A549 (cell line): ENCODE data around the gene AMACR. TPM values are rescaled to one million over a fixed set of nuclear protein-coding genes. Genes with fewer than 3 reads are reported as not detected.

Source experiments
- ATAC-seq, 2 experiments: fragments of 200-7000 bp in 1 of 2; fragments of >200 bp in 1 of 2; cut with Nextera tagmentation in 1 of 2; cut with Tn5 transposase in 1 of 2; 3 replicates each; pipeline versions ENCODE4 v1.8.0 to v1.9.1; 2018 to 2020; ENCODE audit warnings: mild to moderate bottlenecking in 1 of 2, moderate library complexity in 1 of 2
- CTCF ChIA-PET: fragments of 300-600 bp; sonication (Branson Sonifier 250); formaldehyde crosslinking; extraction: SDS; loops from one replicate; lab custom pipeline; 2021; ENCODE audit warnings: antibody characterized with exemption, inconsistent platforms; lab: Yijun Ruan, JAX
- POLR2A ChIA-PET: fragments of 350-600 bp; formaldehyde crosslinking; extraction: SDS; loops from one replicate; lab custom pipeline; 2021; ENCODE audit warnings: antibody characterized with exemption, inconsistent platforms; lab: Yijun Ruan, JAX
- DNase-seq, 2 experiments: peaks; one replicate each; pipeline versions ENCODE4 v3.0.0 to v3.0.0-alpha.2; 2011 to 2016; ENCODE audit warnings: low read depth in 1 of 2, low spot score in 1 of 2
- FAIRE-seq: peaks from 2 replicates; lab custom pipeline; 2011; peaks lifted over from hg19 to GRCh38; lab: Jason Lieb, UNC
- H3K27ac ChIP-seq, 2 experiments: fragments of >200 bp; sonication (Bioruptor Twin); formaldehyde crosslinking; 3 replicates each; pipeline ENCODE4 v1.5.1; 2016 to 2017
- H3K4me1 ChIP-seq: fragments of >200 bp; sonication (Bioruptor Twin); formaldehyde crosslinking; 3 replicates; pipeline ENCODE4 v1.6.1; 2016
- H3K4me2 ChIP-seq: fragments of >200 bp; sonication (Bioruptor Twin); formaldehyde crosslinking; 3 replicates; pipeline ENCODE4 v1.6.1; 2016
- H3K4me3 ChIP-seq: fragments of >200 bp; sonication (Bioruptor Twin); formaldehyde crosslinking; 3 replicates; pipeline ENCODE4 v1.5.1; 2016
- H3K9me3 ChIP-seq: fragments of >200 bp; sonication (Bioruptor Twin); formaldehyde crosslinking; 3 replicates; pipeline ENCODE4 v1.6.1; 2016
- BHLHE40 ChIP-seq: IDR thresholded peaks from 2 replicates; pipeline ENCODE4 v1.6.1; 2012; ENCODE audit warnings: low read depth, low read length, inconsistent platforms
- EHF ChIP-seq: fragments of 250-450 bp; sonication (Bioruptor Pico); IDR thresholded peaks from 2 replicates; pipeline ENCODE4 v1.5.0; 2020; ENCODE audit warnings: mild to moderate bottlenecking
- EHMT2 ChIP-seq: fragments of 200-600 bp; sonication (generic); IDR thresholded peaks from 2 replicates; pipeline ENCODE4 v1.6.1; 2016; ENCODE audit warnings: antibody characterized with exemption, low read depth, mild to moderate bottlenecking, moderate library complexity
- FOSL2 ChIP-seq, 2 experiments: fragments of 450-650 bp in 1 of 2; fragments of >200 bp in 1 of 2; sonication (Bioruptor Twin) in 1 of 2; formaldehyde crosslinking; IDR thresholded peaks; 2 replicates each; pipeline versions ENCODE4 v1.5.0 to v1.6.1; 2016 to 2020; ENCODE audit warnings: mild to moderate bottlenecking in 1 of 2, moderate library complexity in 1 of 2
- GATA3 ChIP-seq: IDR thresholded peaks from 2 replicates; pipeline ENCODE4 v1.6.1; 2012; ENCODE audit warnings: borderline replicate concordance
- HOXB5 ChIP-seq: fragments of 250-450 bp; sonication (Bioruptor Pico); IDR thresholded peaks from 2 replicates; pipeline ENCODE4 v1.5.0; 2020; ENCODE audit warnings: mild to moderate bottlenecking, moderate library complexity
- JUN ChIP-seq, 2 experiments: fragments of >200 bp; sonication (Bioruptor Twin); formaldehyde crosslinking; IDR thresholded peaks; 2 replicates in 1 of 2; 3 replicates in 1 of 2; pipeline ENCODE4 v1.6.1; 2016 to 2017
- JUNB ChIP-seq: fragments of >200 bp; sonication (Bioruptor Twin); formaldehyde crosslinking; IDR thresholded peaks from 2 replicates; pipeline ENCODE4 v1.6.1; 2016
- KDM1A ChIP-seq: fragments of 200-600 bp; sonication (generic); IDR thresholded peaks from 2 replicates; pipeline ENCODE4 v1.6.1; 2016; ENCODE audit warnings: low read depth, mild to moderate bottlenecking
- MAFK ChIP-seq: fragments of 450-650 bp; IDR thresholded peaks from 2 replicates; pipeline ENCODE4 v1.6.1; 2014; ENCODE audit not compliant: partially characterized antibody
- NFE2L2 ChIP-seq: fragments of 150-350 bp; conservative IDR thresholded peaks from 2 replicates; pipeline ENCODE4 v1.6.1; 2014; ENCODE audit warnings: low read length
- NPAS2 ChIP-seq: fragments of 250-450 bp; sonication (Bioruptor Pico); IDR thresholded peaks from 2 replicates; pipeline ENCODE4 v1.8.0; 2022; ENCODE audit warnings: mild to moderate bottlenecking, moderate library complexity, borderline replicate concordance
- PHF8 ChIP-seq: fragments of 200-600 bp; sonication (generic); IDR thresholded peaks from 2 replicates; pipeline ENCODE4 v1.6.1; 2016; ENCODE audit warnings: low read depth, mild to moderate bottlenecking, antibody characterized with exemption, moderate library complexity, borderline replicate concordance
- RAD21 ChIP-seq, 2 experiments: fragments of >200 bp in 1 of 2; sonication (Bioruptor Twin) in 1 of 2; formaldehyde crosslinking in 1 of 2; IDR thresholded peaks in 1 of 2; conservative IDR thresholded peaks in 1 of 2; 2 replicates in 1 of 2; 3 replicates in 1 of 2; pipeline ENCODE4 v1.6.1; 2012 to 2018; ENCODE audit warnings: inconsistent platforms in 1 of 2
- RFX5 ChIP-seq: fragments of 450-650 bp; IDR thresholded peaks from 2 replicates; pipeline ENCODE4 v1.7.1; 2014; ENCODE audit warnings: antibody characterized with exemption, mild to moderate bottlenecking, moderate library complexity
- SREBF2 ChIP-seq: fragments of 450-650 bp; IDR thresholded peaks from 2 replicates; pipeline ENCODE4 v1.6.1; 2014; ENCODE audit warnings: mild to moderate bottlenecking, moderate library complexity
- TFCP2L1 ChIP-seq: fragments of 250-450 bp; sonication (Bioruptor Pico); IDR thresholded peaks from 2 replicates; pipeline ENCODE4 v1.5.0; 2021; ENCODE audit warnings: mild to moderate bottlenecking
- ZC3H11A ChIP-seq: fragments of 450-650 bp; IDR thresholded peaks from 2 replicates; pipeline ENCODE4 v1.6.1; 2014; ENCODE audit warnings: antibody characterized with exemption, mild to moderate bottlenecking
- ZFP36 ChIP-seq: fragments of 450-650 bp; IDR thresholded peaks from 2 replicates; pipeline ENCODE4 v1.6.1; 2014; ENCODE audit warnings: borderline replicate concordance; ENCODE audit not compliant: partially characterized antibody
- ZNF302 ChIP-seq: fragments of 250-450 bp; sonication (Bioruptor Pico); IDR thresholded peaks from 2 replicates; pipeline ENCODE4 v1.9.0; 2021; ENCODE audit warnings: inconsistent platforms, mild to moderate bottlenecking, moderate library complexity
- ZSCAN20 ChIP-seq: fragments of 250-450 bp; sonication (Bioruptor Pico); IDR thresholded peaks from 2 replicates; pipeline ENCODE4 v1.8.0; 2022; ENCODE audit warnings: mild to moderate bottlenecking, moderate library complexity
- WGBS: methylation state at CpG from one replicate; pipeline ENCODE4 v1.1.6; 2017; ENCODE audit errors: missing lambda C conversion rate; 5-methylcytosine and 5-hydroxymethylcytosine counted together
- polyA plus RNA-seq, 4 experiments: library from polyadenylated mRNA; depleted of rRNA in 3 of 4; stranded (reverse); fragments of >200 nt; fragmentation: RNase III in 1 of 4; extraction: RNeasy Plus Mini Kit Qiagen cat#74134 plus additional on column Dnase treatment in 1 of 4; gene quantifications; 2 replicates in 3 of 4; 3 replicates in 1 of 4; pipeline ENCODE4 v1.2.3, GENCODE V29; 2011 to 2017
- TF ChIP-seq, protein P1 (sequence below): IDR thresholded peaks from 2 replicates; pipeline ENCODE4 v1.6.1; 2012
- TF ChIP-seq, protein P2 (sequence below): fragments of 200-600 bp; sonication (generic); IDR thresholded peaks from 2 replicates; pipeline ENCODE4 v1.6.1; 2016; ENCODE audit warnings: antibody characterized with exemption, mild to moderate bottlenecking, moderate library complexity
- TF ChIP-seq, protein P3 (sequence below): fragments of 250-450 bp; sonication (Bioruptor Pico); IDR thresholded peaks from 2 replicates; pipeline ENCODE4 v1.5.0; 2021; ENCODE audit warnings: mild to moderate bottlenecking, moderate library complexity, borderline replicate concordance
- TF ChIP-seq, protein P4 (sequence below): fragments of >200 bp; sonication (Bioruptor Twin); formaldehyde crosslinking; IDR thresholded peaks from 3 replicates; pipeline ENCODE4 v1.6.1; 2016

Gene AMACR
- polyA plus RNA-seq, 2 of the 4 experiments (the other 2 are of a cell fraction): 21.1 to 30.1 TPM

DNA sequence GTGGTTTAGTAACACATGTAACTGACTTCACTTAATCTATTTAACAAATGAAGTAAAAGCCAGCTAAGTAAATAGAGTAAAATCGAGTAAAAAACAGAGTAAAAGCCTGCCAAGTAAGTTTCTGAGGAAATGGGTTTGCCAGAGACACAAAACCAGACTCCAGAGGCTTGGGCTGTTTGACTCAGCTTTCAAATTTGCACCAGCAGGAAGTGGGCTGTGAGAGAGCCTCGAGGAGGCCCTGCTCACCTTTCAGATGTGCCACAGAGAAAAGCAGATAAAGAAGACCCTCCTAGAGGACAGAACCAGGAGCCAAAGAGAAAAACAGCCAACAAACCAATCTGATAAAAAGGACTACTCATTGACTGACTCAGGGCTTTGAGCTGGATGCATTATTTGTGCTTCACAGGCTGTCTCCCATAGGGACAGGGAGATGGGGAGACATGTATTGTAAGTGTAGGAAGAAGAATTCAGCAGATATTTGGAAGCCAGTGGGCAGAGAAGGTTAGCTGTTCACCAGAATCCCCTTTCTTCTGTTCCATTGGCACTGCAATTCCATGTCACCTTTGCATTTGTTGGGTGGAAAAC is 14.4 kb upstream of the AMACR start:
- no peak for FAIRE-seq
- Histone ChIP-seq H3K4me2 (no peak overlapping the region), H3K9me3 (no peaks in the 10 kb centered on the region), H3K4me3 (no peak overlapping the region), H3K27ac (no peak overlapping the region), H3K4me1 (no peaks in the 10 kb centered on the region)
- ATAC-seq: no peak
- POLR2A ChIA-PET: no interaction called here
- WGBS: 2% methylated on average over 2 of the region's 2 CpGs
- TF ChIP-seq HOXB5 (CRISPR knock-in tag) (no peak), SREBF2 (no peak), ZSCAN20 (CRISPR knock-in tag) (no peak), RFX5 (no peak), PHF8 (no peak), MAFK (no peak), GATA3 (no peak), ZNF302 (CRISPR knock-in tag) (no peak), RAD21 (conservative IDR thresholded peaks at IDR 0.05 in 1 of 2, IDR thresholded peaks at IDR 0.05 in 1 of 2) (no peak), TFCP2L1 (CRISPR knock-in tag) (no peak), JUNB (no peak), BHLHE40 (no peak), EHMT2 (no peak)
- TF ChIP-seq, protein P1, sequence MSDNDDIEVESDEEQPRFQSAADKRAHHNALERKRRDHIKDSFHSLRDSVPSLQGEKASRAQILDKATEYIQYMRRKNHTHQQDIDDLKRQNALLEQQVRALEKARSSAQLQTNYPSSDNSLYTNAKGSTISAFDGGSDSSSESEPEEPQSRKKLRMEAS: no peak
- TF ChIP-seq, protein P2, sequence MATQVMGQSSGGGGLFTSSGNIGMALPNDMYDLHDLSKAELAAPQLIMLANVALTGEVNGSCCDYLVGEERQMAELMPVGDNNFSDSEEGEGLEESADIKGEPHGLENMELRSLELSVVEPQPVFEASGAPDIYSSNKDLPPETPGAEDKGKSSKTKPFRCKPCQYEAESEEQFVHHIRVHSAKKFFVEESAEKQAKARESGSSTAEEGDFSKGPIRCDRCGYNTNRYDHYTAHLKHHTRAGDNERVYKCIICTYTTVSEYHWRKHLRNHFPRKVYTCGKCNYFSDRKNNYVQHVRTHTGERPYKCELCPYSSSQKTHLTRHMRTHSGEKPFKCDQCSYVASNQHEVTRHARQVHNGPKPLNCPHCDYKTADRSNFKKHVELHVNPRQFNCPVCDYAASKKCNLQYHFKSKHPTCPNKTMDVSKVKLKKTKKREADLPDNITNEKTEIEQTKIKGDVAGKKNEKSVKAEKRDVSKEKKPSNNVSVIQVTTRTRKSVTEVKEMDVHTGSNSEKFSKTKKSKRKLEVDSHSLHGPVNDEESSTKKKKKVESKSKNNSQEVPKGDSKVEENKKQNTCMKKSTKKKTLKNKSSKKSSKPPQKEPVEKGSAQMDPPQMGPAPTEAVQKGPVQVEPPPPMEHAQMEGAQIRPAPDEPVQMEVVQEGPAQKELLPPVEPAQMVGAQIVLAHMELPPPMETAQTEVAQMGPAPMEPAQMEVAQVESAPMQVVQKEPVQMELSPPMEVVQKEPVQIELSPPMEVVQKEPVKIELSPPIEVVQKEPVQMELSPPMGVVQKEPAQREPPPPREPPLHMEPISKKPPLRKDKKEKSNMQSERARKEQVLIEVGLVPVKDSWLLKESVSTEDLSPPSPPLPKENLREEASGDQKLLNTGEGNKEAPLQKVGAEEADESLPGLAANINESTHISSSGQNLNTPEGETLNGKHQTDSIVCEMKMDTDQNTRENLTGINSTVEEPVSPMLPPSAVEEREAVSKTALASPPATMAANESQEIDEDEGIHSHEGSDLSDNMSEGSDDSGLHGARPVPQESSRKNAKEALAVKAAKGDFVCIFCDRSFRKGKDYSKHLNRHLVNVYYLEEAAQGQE: no peak
- no peak for DNase-seq
- CTCF ChIA-PET: no interaction called here

DNA sequence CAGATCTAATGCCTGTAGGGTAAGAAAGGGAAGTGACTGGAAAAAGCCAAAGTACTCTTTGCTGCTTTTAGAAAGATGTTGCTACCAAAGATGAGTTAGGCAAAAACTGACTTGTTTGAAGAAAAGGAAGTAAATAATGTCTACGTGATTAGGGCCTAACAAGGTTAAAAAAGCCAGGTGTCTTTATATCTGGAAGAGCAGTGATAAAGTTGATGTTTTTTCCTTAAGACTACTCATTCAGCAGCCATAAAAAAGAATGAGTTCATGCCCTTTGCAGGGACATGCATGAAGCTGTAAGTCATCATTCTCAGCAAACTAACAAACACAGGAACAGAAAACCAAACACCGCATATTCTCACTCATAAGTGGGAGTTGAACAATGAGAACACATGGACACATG is 13.5 kb upstream of the AMACR start:
- POLR2A ChIA-PET: no interaction called here
- H3K4me2 ChIP-seq: no peak overlapping the region

More for the DNA sequence above, 13.5 kb upstream of the AMACR start:
- no peaks in the 10 kb centered on the region for H3K4me1 ChIP-seq
- TF ChIP-seq NFE2L2: no peak
- no peak for TF ChIP-seq ZC3H11A
- TF ChIP-seq ZFP36: no peak
- TF ChIP-seq, protein P1: no peak
- no peak for TF ChIP-seq FOSL2 (IDR thresholded peaks at IDR 0.05)
- no peak for TF ChIP-seq FOSL2 (CRISPR knock-in tag; IDR thresholded peaks at IDR 0.05)
- TF ChIP-seq NPAS2 (CRISPR knock-in tag): no peak
- no peak for TF ChIP-seq JUN (IDR thresholded peaks at IDR 0.05)
- TF ChIP-seq, protein P3, sequence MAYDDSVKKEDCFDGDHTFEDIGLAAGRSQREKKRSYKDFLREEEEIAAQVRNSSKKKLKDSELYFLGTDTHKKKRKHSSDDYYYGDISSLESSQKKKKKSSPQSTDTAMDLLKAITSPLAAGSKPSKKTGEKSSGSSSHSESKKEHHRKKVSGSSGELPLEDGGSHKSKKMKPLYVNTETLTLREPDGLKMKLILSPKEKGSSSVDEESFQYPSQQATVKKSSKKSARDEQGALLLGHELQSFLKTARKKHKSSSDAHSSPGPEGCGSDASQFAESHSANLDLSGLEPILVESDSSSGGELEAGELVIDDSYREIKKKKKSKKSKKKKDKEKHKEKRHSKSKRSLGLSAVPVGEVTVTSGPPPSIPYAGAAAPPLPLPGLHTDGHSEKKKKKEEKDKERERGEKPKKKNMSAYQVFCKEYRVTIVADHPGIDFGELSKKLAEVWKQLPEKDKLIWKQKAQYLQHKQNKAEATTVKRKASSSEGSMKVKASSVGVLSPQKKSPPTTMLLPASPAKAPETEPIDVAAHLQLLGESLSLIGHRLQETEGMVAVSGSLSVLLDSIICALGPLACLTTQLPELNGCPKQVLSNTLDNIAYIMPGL (CRISPR knock-in tag): no peak
- no peak for TF ChIP-seq EHMT2
- no peak for TF ChIP-seq KDM1A
- no peak for TF ChIP-seq EHF (CRISPR knock-in tag)
- no peak for TF ChIP-seq HOXB5 (CRISPR knock-in tag)
- no peak for TF ChIP-seq PHF8
- TF ChIP-seq, protein P4, sequence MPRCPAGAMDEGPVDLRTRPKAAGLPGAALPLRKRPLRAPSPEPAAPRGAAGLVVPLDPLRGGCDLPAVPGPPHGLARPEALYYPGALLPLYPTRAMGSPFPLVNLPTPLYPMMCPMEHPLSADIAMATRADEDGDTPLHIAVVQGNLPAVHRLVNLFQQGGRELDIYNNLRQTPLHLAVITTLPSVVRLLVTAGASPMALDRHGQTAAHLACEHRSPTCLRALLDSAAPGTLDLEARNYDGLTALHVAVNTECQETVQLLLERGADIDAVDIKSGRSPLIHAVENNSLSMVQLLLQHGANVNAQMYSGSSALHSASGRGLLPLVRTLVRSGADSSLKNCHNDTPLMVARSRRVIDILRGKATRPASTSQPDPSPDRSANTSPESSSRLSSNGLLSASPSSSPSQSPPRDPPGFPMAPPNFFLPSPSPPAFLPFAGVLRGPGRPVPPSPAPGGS: no peak
- no peaks in the 10 kb centered on the region for H3K9me3 ChIP-seq
- DNase-seq (no peak), ATAC-seq (no peak), FAIRE-seq (no peak)
- H3K27ac ChIP-seq: no peak overlapping the region
- 78% methylated on average over 2 of the region's 2 CpGs for WGBS
- no peak overlapping the region for H3K4me3 ChIP-seq
- CTCF ChIA-PET: no interaction called here
